KMS-11 (cell line): ENCODE results near the gene DHRS2.

Source experiments
- H2AFZ ChIP-seq: fragments of 200-600 bp; sonication (generic); 2 replicates; pipeline ENCODE4 v1.6.1; 2016; ENCODE audit warnings: antibody characterized with exemption, mixed run types, low read depth
- H3K27ac ChIP-seq: fragments of 200-600 bp; sonication (generic); 2 replicates; pipeline ENCODE4 v1.6.1; 2016; ENCODE audit warnings: mild to moderate bottlenecking, mixed run types
- H3K27me3 ChIP-seq: fragments of 200-600 bp; sonication (generic); 2 replicates; pipeline ENCODE4 v1.6.1; 2017; ENCODE audit warnings: mild to moderate bottlenecking, low read depth, mixed run types, moderate library complexity; ENCODE audit not compliant: insufficient read depth
- H3K36me3 ChIP-seq: fragments of 200-600 bp; sonication (generic); 2 replicates; pipeline ENCODE4 v1.6.1; 2017; ENCODE audit warnings: mild to moderate bottlenecking, mixed run types; ENCODE audit not compliant: insufficient read depth
- H3K4me1 ChIP-seq: fragments of 200-600 bp; sonication (generic); 2 replicates; pipeline ENCODE4 v1.6.1; 2016; ENCODE audit warnings: mild to moderate bottlenecking, low read depth, mixed run types; ENCODE audit not compliant: poor library complexity, severe bottlenecking
- H3K4me2 ChIP-seq: fragments of 200-600 bp; sonication (generic); 2 replicates; pipeline ENCODE4 v1.7.0; 2016; ENCODE audit warnings: mild to moderate bottlenecking, mixed run types
- H3K4me3 ChIP-seq: fragments of 200-600 bp; sonication (generic); IDR thresholded peaks from 2 replicates; pipeline ENCODE4 v1.6.1; 2017; ENCODE audit warnings: low read depth, low read length, mixed read lengths; ENCODE audit not compliant: insufficient read depth
- H3K79me2 ChIP-seq: fragments of 200-600 bp; sonication (generic); 2 replicates; pipeline ENCODE4 v1.6.1; 2016; ENCODE audit warnings: low read depth, mixed run types; ENCODE audit not compliant: insufficient read depth
- H3K9ac ChIP-seq: fragments of 200-600 bp; sonication (generic); 2 replicates; pipeline ENCODE4 v1.6.1; 2016; ENCODE audit warnings: mild to moderate bottlenecking, mixed run types
- H4K20me1 ChIP-seq: fragments of 200-600 bp; sonication (generic); 2 replicates; pipeline ENCODE4 v1.6.1; 2016; ENCODE audit warnings: mild to moderate bottlenecking, mixed run types; ENCODE audit not compliant: insufficient read depth
- TF ChIP-seq, protein P1 (sequence below): fragments of 200-600 bp; sonication (generic); conservative IDR thresholded peaks from 2 replicates; pipeline ENCODE4 v1.6.1; 2017; ENCODE audit warnings: low read depth, mild to moderate bottlenecking, antibody characterized with exemption, low read length, moderate library complexity, mixed read lengths

Gene DHRS2

GRCh38 chr14:23647619-23648018 is 11.5 kb downstream of the DHRS2 start:
- H2AFZ ChIP-seq = no peak overlapping the region
- no peak overlapping the region for H3K4me2 ChIP-seq
- H4K20me1 ChIP-seq = no peaks in the 10 kb centered on the region
- H3K79me2 ChIP-seq = no peaks in the 10 kb centered on the region
- TF ChIP-seq, protein P1, sequence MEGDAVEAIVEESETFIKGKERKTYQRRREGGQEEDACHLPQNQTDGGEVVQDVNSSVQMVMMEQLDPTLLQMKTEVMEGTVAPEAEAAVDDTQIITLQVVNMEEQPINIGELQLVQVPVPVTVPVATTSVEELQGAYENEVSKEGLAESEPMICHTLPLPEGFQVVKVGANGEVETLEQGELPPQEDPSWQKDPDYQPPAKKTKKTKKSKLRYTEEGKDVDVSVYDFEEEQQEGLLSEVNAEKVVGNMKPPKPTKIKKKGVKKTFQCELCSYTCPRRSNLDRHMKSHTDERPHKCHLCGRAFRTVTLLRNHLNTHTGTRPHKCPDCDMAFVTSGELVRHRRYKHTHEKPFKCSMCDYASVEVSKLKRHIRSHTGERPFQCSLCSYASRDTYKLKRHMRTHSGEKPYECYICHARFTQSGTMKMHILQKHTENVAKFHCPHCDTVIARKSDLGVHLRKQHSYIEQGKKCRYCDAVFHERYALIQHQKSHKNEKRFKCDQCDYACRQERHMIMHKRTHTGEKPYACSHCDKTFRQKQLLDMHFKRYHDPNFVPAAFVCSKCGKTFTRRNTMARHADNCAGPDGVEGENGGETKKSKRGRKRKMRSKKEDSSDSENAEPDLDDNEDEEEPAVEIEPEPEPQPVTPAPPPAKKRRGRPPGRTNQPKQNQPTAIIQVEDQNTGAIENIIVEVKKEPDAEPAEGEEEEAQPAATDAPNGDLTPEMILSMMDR = no peak
- H3K4me1 ChIP-seq = no peaks in the 10 kb centered on the region
- H3K9ac ChIP-seq = no peak overlapping the region
- no peak overlapping the region for H3K27ac ChIP-seq
- no peaks in the 10 kb centered on the region for H3K36me3 ChIP-seq
- H3K27me3 ChIP-seq = no peaks in the 10 kb centered on the region
- no peak overlapping the region for H3K4me3 ChIP-seq

DNA sequence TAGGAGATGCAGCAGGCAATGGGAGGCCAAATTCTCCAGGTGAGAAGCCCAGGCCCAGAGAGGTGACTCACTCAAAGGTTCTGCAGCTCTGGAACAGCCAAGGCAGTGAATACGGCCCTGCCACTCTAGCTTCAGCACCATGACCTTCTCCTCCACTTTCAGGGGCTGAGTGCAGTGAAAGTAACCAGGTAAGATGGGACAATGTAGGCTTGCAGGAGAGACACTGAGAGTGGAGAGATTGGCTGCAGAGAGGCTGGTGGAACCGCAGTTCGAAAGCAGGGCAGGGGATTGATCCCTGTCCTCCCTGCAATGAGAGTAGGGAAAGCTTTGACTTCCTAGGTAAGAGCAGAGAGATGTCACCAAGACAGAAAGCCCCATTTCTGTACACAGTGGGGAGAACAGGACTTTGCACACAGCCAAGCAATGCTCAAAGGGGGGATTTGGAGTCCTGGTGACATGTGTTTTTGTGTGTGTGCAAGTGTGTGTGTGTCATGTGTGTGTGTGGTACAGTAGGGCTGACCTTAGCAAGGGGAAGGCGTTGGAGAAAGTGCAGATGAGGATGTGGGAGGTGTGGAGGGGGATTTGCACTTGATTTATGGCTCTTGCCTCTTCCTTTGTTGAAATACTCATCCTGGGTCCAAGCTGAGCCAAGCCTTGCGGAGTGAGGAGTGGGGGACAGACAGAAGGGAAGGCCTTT is 12.7 kb downstream of the DHRS2 start:
- Histone ChIP-seq H3K4me2 (no peak overlapping the region), H2AFZ (no peak overlapping the region), H3K36me3 (no peaks in the 10 kb centered on the region), H4K20me1 (no peaks in the 10 kb centered on the region), H3K4me3 (no peak overlapping the region), H3K79me2 (no peaks in the 10 kb centered on the region), H3K9ac (no peak overlapping the region), H3K4me1 (no peaks in the 10 kb centered on the region), H3K27ac (no peak overlapping the region), H3K27me3 (no peaks in the 10 kb centered on the region)
- TF ChIP-seq, protein P1 = no peak

DNA sequence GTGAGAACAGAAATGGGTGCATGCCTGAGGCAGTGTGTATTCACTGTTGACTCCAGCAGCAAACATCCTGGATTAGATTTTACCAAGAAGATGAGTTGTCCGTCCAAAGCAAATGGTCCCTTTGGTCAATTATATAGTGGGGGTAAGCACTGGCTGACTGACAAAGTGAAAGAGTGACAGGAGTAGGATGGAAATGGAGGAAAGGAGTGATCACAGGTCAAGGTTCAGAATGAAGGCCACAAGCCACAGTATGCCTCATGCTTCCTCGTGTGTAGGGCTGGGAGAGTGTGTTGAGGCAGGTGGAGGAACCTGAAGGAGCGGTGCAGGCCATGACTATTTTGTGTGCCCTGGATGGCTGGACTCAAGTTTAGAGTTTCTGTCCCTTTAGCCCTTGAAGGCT is 14.3 kb downstream of the DHRS2 start:
- no peak overlapping the region for H3K4me3 ChIP-seq
- H2AFZ ChIP-seq = no peak overlapping the region
- H3K4me2 ChIP-seq = no peak overlapping the region
- H3K9ac ChIP-seq = no peak overlapping the region
- no peaks in the 10 kb centered on the region for H3K27me3 ChIP-seq
- H3K27ac ChIP-seq = no peak overlapping the region
- TF ChIP-seq, protein P1 = no peak
- H3K36me3 ChIP-seq = no peaks in the 10 kb centered on the region
- H4K20me1 ChIP-seq = no peaks in the 10 kb centered on the region
- H3K79me2 ChIP-seq = no peaks in the 10 kb centered on the region
- no peaks in the 10 kb centered on the region for H3K4me1 ChIP-seq

- Histone ChIP-seq H3K36me3 (no peaks in the 10 kb centered on the region), H3K27me3 (no peaks in the 10 kb centered on the region), H3K4me1 (no peaks in the 10 kb centered on the region), H3K4me3 (no peak overlapping the region), H3K79me2 (no peaks in the 10 kb centered on the region), H3K9ac (no peak overlapping the region), H3K4me2 (no peak overlapping the region), H3K27ac (no peak overlapping the region), H2AFZ (no peak overlapping the region), H4K20me1 (no peaks in the 10 kb centered on the region)
- TF ChIP-seq, protein P1 = no peak
Measured at GRCh38 chr14:23653051-23653450, 16.9 kb downstream of the DHRS2 start.
